A673 (cell line): Measurements from ENCODE around the gene DUXA.

Experiments
- CTCF ChIP-seq: fragments of 300-800, 200-600 bp; sonication (generic); conservative IDR thresholded peaks from 2 replicates; pipeline ENCODE4 v1.5.1; 2017; ENCODE audit warnings: low read depth, mild to moderate bottlenecking, antibody characterized with exemption, low read length, moderate library complexity, mixed read lengths
- EZH2 ChIP-seq: fragments of 200-600 bp; sonication (generic); IDR thresholded peaks from 2 replicates; pipeline ENCODE4 v1.6.1; 2017; ENCODE audit warnings: borderline replicate concordance, low read depth, mild to moderate bottlenecking, mixed read lengths, antibody characterized with exemption, low read length; ENCODE audit not compliant: poor library complexity, severe bottlenecking

- TF ChIP-seq CTCF (no peak), EZH2 (no peak)
These were observed 14.4 kb downstream of the DUXA start for GRCh38 chr19:57152921-57153320.
